Sigmoid colon (tissue), 4 donors: Measurements from ENCODE around the gene SLC6A8.

Experiments
- EP300 ChIP-seq, 4 donors: sonication (generic); formaldehyde crosslinking; IDR thresholded peaks; one replicate each; pipeline ENCODE4 v1.6.1; 2017; ENCODE audit warnings: antibody characterized with exemption in 4 of 4
- POLR2AphosphoS5 ChIP-seq, 4 donors: sonication (generic); formaldehyde crosslinking; IDR thresholded peaks; one replicate each; pipeline ENCODE4 v1.6.1; 2017; ENCODE audit warnings: antibody characterized with exemption in 4 of 4
- TF ChIP-seq, protein P1 (sequence below), 4 experiments: fragments of 450-650 bp in 3 of 4; fragments of 200-600 bp in 1 of 4; IDR thresholded peaks; one replicate each; pipeline ENCODE4 v1.5.1; 2016 to 2019; ENCODE audit warnings: antibody characterized with exemption in 4 of 4, mild to moderate bottlenecking in 3 of 4, moderate library complexity in 2 of 4

GRCh38 chrX:153736871-153737441, 49.2 kb downstream of the SLC6A8 start:
- TF ChIP-seq, protein P1, sequence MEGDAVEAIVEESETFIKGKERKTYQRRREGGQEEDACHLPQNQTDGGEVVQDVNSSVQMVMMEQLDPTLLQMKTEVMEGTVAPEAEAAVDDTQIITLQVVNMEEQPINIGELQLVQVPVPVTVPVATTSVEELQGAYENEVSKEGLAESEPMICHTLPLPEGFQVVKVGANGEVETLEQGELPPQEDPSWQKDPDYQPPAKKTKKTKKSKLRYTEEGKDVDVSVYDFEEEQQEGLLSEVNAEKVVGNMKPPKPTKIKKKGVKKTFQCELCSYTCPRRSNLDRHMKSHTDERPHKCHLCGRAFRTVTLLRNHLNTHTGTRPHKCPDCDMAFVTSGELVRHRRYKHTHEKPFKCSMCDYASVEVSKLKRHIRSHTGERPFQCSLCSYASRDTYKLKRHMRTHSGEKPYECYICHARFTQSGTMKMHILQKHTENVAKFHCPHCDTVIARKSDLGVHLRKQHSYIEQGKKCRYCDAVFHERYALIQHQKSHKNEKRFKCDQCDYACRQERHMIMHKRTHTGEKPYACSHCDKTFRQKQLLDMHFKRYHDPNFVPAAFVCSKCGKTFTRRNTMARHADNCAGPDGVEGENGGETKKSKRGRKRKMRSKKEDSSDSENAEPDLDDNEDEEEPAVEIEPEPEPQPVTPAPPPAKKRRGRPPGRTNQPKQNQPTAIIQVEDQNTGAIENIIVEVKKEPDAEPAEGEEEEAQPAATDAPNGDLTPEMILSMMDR (IDR thresholded peaks at IDR 0.05), result no peak
- TF ChIP-seq POLR2AphosphoS5 (IDR thresholded peaks at IDR 0.05) (no peak), EP300 (IDR thresholded peaks at IDR 0.05) (no peak)
